HG03097 (cell line): Measurements from ENCODE around the gene ODAD4.

Source experiments
- ATAC-seq: cut with Tn5 transposase; IDR thresholded peaks from one replicate; pipeline ENCODE4 v1.9.1; 2021; ENCODE audit not compliant: unreplicated experiment, low FRiP score

ODAD4 gene

GRCh38 chr17:41930009-41930832 is at the start of gene ODAD4:
TSS of gene ODAD4 (plus strand) at chr17:41930617. CDS start at chr17:41930724, 107 bp downstream.
- ATAC-seq = peak; percentile 89

GRCh38 chr17:41882756-41883155 is 47.7 kb upstream of the ODAD4 start:
- no peak for ATAC-seq

GRCh38 chr17:41885733-41886132 is 44.7 kb upstream of the ODAD4 start:
- ATAC-seq = no peak

GRCh38 chr17:41888332-41888965 is 42.0 kb upstream of the ODAD4 start:
- no peak for ATAC-seq

GRCh38 chr17:41891135-41892020 is 39.0 kb upstream of the ODAD4 start:
- no peak for ATAC-seq

GRCh38 chr17:41892021-41892376 is 38.4 kb upstream of the ODAD4 start:
- ATAC-seq = no peak

GRCh38 chr17:41893384-41893783 is 37.0 kb upstream of the ODAD4 start:
- no peak for ATAC-seq

GRCh38 chr17:41894791-41895331 is 35.6 kb upstream of the ODAD4 start:
- ATAC-seq = no peak

GRCh38 chr17:41895617-41896016 is 34.8 kb upstream of the ODAD4 start:
- no peak for ATAC-seq

GRCh38 chr17:41896726-41897125 is 33.7 kb upstream of the ODAD4 start:
- no peak for ATAC-seq

GRCh38 chr17:41901646-41902045 is 28.8 kb upstream of the ODAD4 start:
- ATAC-seq = no peak

GRCh38 chr17:41904242-41904841 is 26.1 kb upstream of the ODAD4 start:
- ATAC-seq = no peak

- no peak for ATAC-seq
Measured at GRCh38 chr17:41905172-41905571, 25.2 kb upstream of the ODAD4 start.

- no peak for ATAC-seq
Measured at GRCh38 chr17:41906465-41907184, 23.8 kb upstream of the ODAD4 start.

GRCh38 chr17:41907185-41907556 is 23.2 kb upstream of the ODAD4 start:
- no peak for ATAC-seq

GRCh38 chr17:41907633-41908539 is 22.5 kb upstream of the ODAD4 start:
- ATAC-seq = no peak

GRCh38 chr17:41909088-41909487 is 21.3 kb upstream of the ODAD4 start:
- no peak for ATAC-seq

GRCh38 chr17:41910701-41911391 is 19.6 kb upstream of the ODAD4 start:
- ATAC-seq = no peak
